ENCODE data around the gene LIN9.

LIN9 gene

DNA sequence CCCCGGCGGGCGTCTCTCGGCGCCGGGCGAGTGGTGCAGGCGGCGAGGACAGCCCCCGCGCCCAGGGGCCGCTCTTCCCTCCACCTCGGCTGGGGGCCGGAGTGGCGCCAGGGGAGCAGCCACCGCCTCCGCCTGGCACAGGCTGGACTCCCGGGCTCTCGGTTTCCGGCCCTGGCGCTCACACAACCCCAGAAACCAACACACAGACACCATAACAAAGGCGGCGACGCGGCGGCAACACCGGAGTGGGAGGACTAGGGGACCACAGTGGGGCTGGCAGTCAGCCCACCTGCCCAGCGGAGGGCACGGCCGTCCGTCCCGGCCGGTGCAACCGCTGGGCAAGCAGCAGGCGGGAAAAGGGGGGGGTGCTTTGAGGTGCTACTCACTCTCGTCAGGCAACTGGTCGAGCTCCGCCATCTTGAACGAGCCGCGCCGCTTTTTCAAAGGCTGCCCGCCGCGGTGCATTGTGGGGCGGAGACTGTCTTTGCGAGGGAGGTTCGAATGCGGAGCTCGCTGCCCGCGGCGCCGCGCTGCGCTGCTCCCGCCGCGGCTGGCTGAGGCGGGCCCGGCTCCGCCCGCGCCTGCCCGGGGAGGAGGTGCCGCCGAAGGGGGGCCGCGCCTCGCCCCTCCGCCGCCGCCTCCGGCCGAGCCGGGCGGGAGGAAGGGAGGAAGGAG, at the start of gene LIN9:
LIN9 (minus strand) TSS at position 442 of the 675 bp plus-strand sequence; CDS start at position 417, 25 bp downstream.
- no peaks in the 10 kb centered on the region for H3K36me3 ChIP-seq (ENCODE audit: control insufficient read depth in 2 of 2, insufficient read depth in 2 of 2, low read length in 2 of 2)
- peaks cover 13% of the 10 kb centered on the region for H3K4me1 ChIP-seq (ENCODE audit: control insufficient read depth, insufficient read depth, low read length)
- H3K9ac ChIP-seq (ENCODE audit: low read length in 2 of 2): peak within 1 kb of the TSS; percentile 73 to 74
- peak within 1 kb of the TSS; percentile 87 to 93 for H3K4me3 ChIP-seq (ENCODE audit: low read length in 2 of 2)
- H3K27ac ChIP-seq (ENCODE audit: low read length): peak within 1 kb of the TSS; percentile 31
- H3K27me3 ChIP-seq (ENCODE audit: control insufficient read depth in 1 of 2, insufficient read depth in 2 of 2, low read length in 2 of 2): no peaks in the 10 kb centered on the region
- H3K9me3 ChIP-seq (ENCODE audit: control insufficient read depth in 2 of 2, low read length in 2 of 2): no peaks in the 10 kb centered on the region

GRCh38 chr1:226357416-226357815, 48.5 kb upstream of the LIN9 start:
- no peaks in the 10 kb centered on the region for H3K27me3 ChIP-seq (ENCODE audit: control insufficient read depth in 1 of 2, insufficient read depth in 2 of 2, low read length in 2 of 2)
- no peak overlapping the region for H3K9ac ChIP-seq (ENCODE audit: low read length in 2 of 2)
- no peaks in the 10 kb centered on the region for H3K9me3 ChIP-seq (ENCODE audit: control insufficient read depth in 2 of 2, low read length in 2 of 2)
- H3K4me1 ChIP-seq (ENCODE audit: control insufficient read depth, insufficient read depth, low read length): peaks cover 17% of the 10 kb centered on the region
- H3K27ac ChIP-seq (ENCODE audit: low read length): no peak overlapping the region
- H3K4me3 ChIP-seq (ENCODE audit: low read length in 2 of 2): no peak overlapping the region
- H3K36me3 ChIP-seq (ENCODE audit: control insufficient read depth in 2 of 2, insufficient read depth in 2 of 2, low read length in 2 of 2): peaks cover 27 to 34% of the 10 kb centered on the region in 2 donors

GRCh38 chr1:226355669-226356551, 46.9 kb upstream of the LIN9 start:
- no peaks in the 10 kb centered on the region for H3K9me3 ChIP-seq (ENCODE audit: control insufficient read depth in 2 of 2, low read length in 2 of 2)
- H3K4me3 ChIP-seq (ENCODE audit: low read length in 2 of 2): no peak overlapping the region
- H3K4me1 ChIP-seq (ENCODE audit: control insufficient read depth, insufficient read depth, low read length): peaks cover 17% of the 10 kb centered on the region
- peaks cover 17 to 23% of the 10 kb centered on the region in 2 donors for H3K36me3 ChIP-seq (ENCODE audit: control insufficient read depth in 2 of 2, insufficient read depth in 2 of 2, low read length in 2 of 2)
- peak overlapping the region in 1 of 2 donors; percentile 2 for H3K9ac ChIP-seq (ENCODE audit: low read length in 2 of 2)
- H3K27me3 ChIP-seq (ENCODE audit: control insufficient read depth in 1 of 2, insufficient read depth in 2 of 2, low read length in 2 of 2): no peaks in the 10 kb centered on the region
- H3K27ac ChIP-seq (ENCODE audit: low read length): peak overlapping the region; percentile 18

DNA sequence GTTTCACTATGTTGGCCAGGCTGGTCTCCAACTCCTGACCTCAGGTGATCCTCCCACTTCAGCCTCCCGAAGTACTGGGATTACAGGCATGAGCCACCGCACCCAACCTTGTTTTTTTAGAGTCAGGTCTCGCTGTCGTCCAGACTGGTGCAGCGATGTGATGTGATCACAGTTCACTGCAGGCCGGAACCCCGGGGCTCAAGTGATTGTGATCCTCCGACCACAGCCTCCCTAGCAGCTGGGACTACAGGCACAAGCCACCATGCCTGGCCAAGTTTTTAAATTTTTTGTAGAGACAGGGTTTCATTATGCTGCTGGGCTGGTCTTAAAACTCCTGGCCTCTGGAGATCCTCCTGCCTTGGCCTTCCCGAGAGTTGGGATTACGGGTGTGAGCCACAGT, 46.1 kb upstream of the LIN9 start:
- Histone ChIP-seq H3K4me3 (ENCODE audit: low read length in 2 of 2) (no peak overlapping the region), H3K9me3 (ENCODE audit: control insufficient read depth in 2 of 2, low read length in 2 of 2) (no peaks in the 10 kb centered on the region), H3K27me3 (ENCODE audit: control insufficient read depth in 1 of 2, insufficient read depth in 2 of 2, low read length in 2 of 2) (no peaks in the 10 kb centered on the region), H3K36me3 (ENCODE audit: control insufficient read depth in 2 of 2, insufficient read depth in 2 of 2, low read length in 2 of 2) (peaks cover 11 to 18% of the 10 kb centered on the region in 2 donors), H3K27ac (ENCODE audit: low read length) (no peak overlapping the region), H3K9ac (ENCODE audit: low read length in 2 of 2) (no peak overlapping the region), H3K4me1 (ENCODE audit: control insufficient read depth, insufficient read depth, low read length) (peaks cover 17% of the 10 kb centered on the region)

DNA sequence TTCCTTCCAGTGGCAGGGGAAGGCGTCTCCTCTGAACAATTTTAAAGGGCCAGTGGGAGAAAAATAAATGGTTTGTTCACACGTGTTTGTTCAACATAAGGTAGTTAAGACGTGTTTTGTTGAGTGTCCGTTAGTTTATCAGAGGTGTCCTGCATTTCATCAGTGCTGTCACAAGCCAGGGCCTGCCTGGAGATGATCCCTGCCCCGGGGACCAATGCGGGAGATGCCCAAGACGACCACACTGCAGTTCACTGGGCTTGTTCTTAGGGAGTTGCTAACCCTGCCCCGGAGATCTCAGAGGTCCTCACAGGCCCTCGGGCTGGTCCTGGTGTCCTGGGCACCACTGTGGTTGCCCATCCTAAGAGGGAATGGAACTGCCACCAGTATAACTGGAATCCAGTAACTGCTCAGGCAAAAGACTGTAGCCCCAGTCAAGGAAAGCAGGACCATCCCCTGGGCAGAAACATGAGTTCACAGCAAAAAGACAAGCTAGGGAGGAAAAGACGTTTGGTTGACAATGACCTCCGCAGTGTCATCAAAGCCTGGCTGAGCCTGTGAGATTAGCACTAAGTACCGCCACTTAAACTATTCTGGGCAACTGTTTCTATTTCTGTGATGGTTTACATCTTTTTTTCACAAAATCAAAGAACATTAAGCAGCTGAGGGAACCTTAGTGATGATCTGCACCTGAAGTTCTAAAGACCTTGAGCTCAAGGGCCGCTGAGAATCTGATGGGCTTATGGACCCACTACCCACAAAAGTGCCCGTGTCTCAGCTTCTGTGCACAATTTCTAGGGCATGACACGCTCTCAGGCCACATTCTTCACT, 44.9 kb upstream of the LIN9 start:
- peaks cover 17% of the 10 kb centered on the region for H3K4me1 ChIP-seq (ENCODE audit: control insufficient read depth, insufficient read depth, low read length)
- no peak overlapping the region for H3K9ac ChIP-seq (ENCODE audit: low read length in 2 of 2)
- peaks cover 2 to 12% of the 10 kb centered on the region in 2 donors for H3K36me3 ChIP-seq (ENCODE audit: control insufficient read depth in 2 of 2, insufficient read depth in 2 of 2, low read length in 2 of 2)
- no peak overlapping the region for H3K27ac ChIP-seq (ENCODE audit: low read length)
- no peak overlapping the region for H3K4me3 ChIP-seq (ENCODE audit: low read length in 2 of 2)
- H3K9me3 ChIP-seq (ENCODE audit: control insufficient read depth in 2 of 2, low read length in 2 of 2): no peaks in the 10 kb centered on the region
- H3K27me3 ChIP-seq (ENCODE audit: control insufficient read depth in 1 of 2, insufficient read depth in 2 of 2, low read length in 2 of 2): no peaks in the 10 kb centered on the region

DNA sequence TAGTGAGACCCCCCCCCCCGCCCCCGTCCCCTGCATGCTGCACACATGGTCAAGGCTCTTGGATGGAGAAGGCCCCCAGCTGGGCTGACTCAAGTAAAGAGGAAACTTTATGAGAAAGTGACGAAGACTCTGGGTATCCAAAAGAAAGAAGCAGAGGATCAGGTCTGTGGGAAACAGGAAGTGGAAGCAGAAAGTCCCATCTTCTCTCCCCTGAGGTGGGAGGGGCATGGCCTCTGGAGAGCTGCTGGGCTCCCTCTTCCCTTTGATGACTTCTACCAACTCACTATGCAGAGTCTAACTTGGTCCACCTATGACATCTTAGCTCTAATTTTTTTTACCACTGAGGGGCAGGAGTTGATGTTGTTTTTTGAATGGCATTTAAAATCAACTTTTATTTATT, 42.7 kb upstream of the LIN9 start:
- peaks cover 16% of the 10 kb centered on the region for H3K4me1 ChIP-seq (ENCODE audit: control insufficient read depth, insufficient read depth, low read length)
- no peak overlapping the region for H3K27ac ChIP-seq (ENCODE audit: low read length)
- no peaks in the 10 kb centered on the region for H3K9me3 ChIP-seq (ENCODE audit: control insufficient read depth in 2 of 2, low read length in 2 of 2)
- H3K27me3 ChIP-seq (ENCODE audit: control insufficient read depth in 1 of 2, insufficient read depth in 2 of 2, low read length in 2 of 2): no peaks in the 10 kb centered on the region
- no peaks in the 10 kb centered on the region for H3K36me3 ChIP-seq (ENCODE audit: control insufficient read depth in 2 of 2, insufficient read depth in 2 of 2, low read length in 2 of 2)
- H3K9ac ChIP-seq (ENCODE audit: low read length in 2 of 2): no peak overlapping the region
- no peak overlapping the region for H3K4me3 ChIP-seq (ENCODE audit: low read length in 2 of 2)

DNA sequence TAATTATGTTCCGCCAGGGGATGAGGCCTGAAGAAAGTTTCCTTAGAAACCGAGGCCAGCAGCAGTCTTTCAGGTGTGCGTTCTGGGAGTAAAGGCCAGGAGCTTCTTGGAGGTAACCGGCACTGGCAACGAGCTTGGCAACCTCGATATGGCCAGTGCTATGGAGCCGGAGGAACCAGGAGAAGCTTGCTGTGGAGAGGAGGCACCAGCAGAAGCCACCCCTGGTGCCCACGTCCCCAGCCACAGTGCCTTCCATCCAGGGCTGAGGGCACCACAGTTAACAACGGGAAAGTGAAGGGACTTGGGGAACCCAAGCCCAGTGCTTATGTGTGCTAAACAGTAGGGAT, 41.5 kb upstream of the LIN9 start:
- no peaks in the 10 kb centered on the region for H3K27me3 ChIP-seq (ENCODE audit: control insufficient read depth in 1 of 2, insufficient read depth in 2 of 2, low read length in 2 of 2)
- no peaks in the 10 kb centered on the region for H3K36me3 ChIP-seq (ENCODE audit: control insufficient read depth in 2 of 2, insufficient read depth in 2 of 2, low read length in 2 of 2)
- H3K27ac ChIP-seq (ENCODE audit: low read length): no peak overlapping the region
- no peak overlapping the region for H3K4me3 ChIP-seq (ENCODE audit: low read length in 2 of 2)
- no peaks in the 10 kb centered on the region for H3K9me3 ChIP-seq (ENCODE audit: control insufficient read depth in 2 of 2, low read length in 2 of 2)
- no peak overlapping the region for H3K9ac ChIP-seq (ENCODE audit: low read length in 2 of 2)
- H3K4me1 ChIP-seq (ENCODE audit: control insufficient read depth, insufficient read depth, low read length): peaks cover 5% of the 10 kb centered on the region

- no peak overlapping the region for H3K27ac ChIP-seq (ENCODE audit: low read length)
- H3K4me1 ChIP-seq (ENCODE audit: control insufficient read depth, insufficient read depth, low read length): peaks cover 4% of the 10 kb centered on the region
- H3K9me3 ChIP-seq (ENCODE audit: control insufficient read depth in 2 of 2, low read length in 2 of 2): no peaks in the 10 kb centered on the region
- H3K27me3 ChIP-seq (ENCODE audit: control insufficient read depth in 1 of 2, insufficient read depth in 2 of 2, low read length in 2 of 2): no peaks in the 10 kb centered on the region
- no peaks in the 10 kb centered on the region for H3K36me3 ChIP-seq (ENCODE audit: control insufficient read depth in 2 of 2, insufficient read depth in 2 of 2, low read length in 2 of 2)
- H3K4me3 ChIP-seq (ENCODE audit: low read length in 2 of 2): no peak overlapping the region
- H3K9ac ChIP-seq (ENCODE audit: low read length in 2 of 2): no peak overlapping the region
Observed at GRCh38 chr1:226349801-226350518, 41.0 kb upstream of the LIN9 start.

DNA sequence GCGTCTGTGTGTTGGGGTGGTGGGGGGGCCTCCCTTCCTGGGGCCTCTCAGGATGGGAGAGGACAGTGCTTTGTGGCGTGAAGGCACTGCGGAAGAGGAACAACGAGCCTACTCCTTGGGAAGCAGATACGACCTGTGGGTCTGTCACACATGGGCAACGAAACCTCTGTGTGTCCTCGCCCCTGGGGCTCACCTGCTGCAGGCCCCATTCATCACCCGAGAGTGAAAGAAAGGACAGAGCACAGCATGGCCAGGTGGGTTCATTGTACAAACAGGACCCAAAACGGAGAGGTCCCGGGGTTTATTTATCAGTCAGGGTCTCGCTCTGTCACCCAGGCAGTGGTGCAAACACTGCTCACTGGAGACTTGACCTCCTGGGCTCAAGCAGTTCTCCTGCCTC, 40.1 kb upstream of the LIN9 start:
- Histone ChIP-seq H3K27me3 (ENCODE audit: control insufficient read depth in 1 of 2, insufficient read depth in 2 of 2, low read length in 2 of 2) (no peaks in the 10 kb centered on the region), H3K9me3 (ENCODE audit: control insufficient read depth in 2 of 2, low read length in 2 of 2) (no peaks in the 10 kb centered on the region)

More for the DNA sequence above, 40.1 kb upstream of the LIN9 start:
- Histone ChIP-seq H3K4me3 (ENCODE audit: low read length in 2 of 2) (no peak overlapping the region), H3K4me1 (ENCODE audit: control insufficient read depth, insufficient read depth, low read length) (peaks cover 4% of the 10 kb centered on the region), H3K9ac (ENCODE audit: low read length in 2 of 2) (no peak overlapping the region), H3K27ac (ENCODE audit: low read length) (no peak overlapping the region), H3K36me3 (ENCODE audit: control insufficient read depth in 2 of 2, insufficient read depth in 2 of 2, low read length in 2 of 2) (no peaks in the 10 kb centered on the region)

Data from stomach smooth muscle (tissue), 2 donors.